SK-MEL-5 (cell line): ENCODE data around the gene PAFAH1B2. TPM values are rescaled to one million over a fixed set of nuclear protein-coding genes. Genes with fewer than 3 reads are reported as not detected.
"Not testable (repeated sequence)": the region's sequence is repeated elsewhere in the genome, so short reads cannot be mapped to it uniquely, and the experiment has no call there.

Experiments used
- DNase-seq: peaks from one replicate; pipeline ENCODE4 v3.0.0-alpha.2; 2016; ENCODE audit warnings: low read depth, low spot score
- in situ Hi-C: cut with HindIII; loops from 2 replicates; pipeline ENCODE4 v1.10.0; 2016; ENCODE audit warnings: low sequenced_read_pairs, high pct_unique_total_duplicates, low pct_unique_long_range_greater_than_20kb
- polyA plus RNA-seq, 2 experiments: library from polyadenylated mRNA; depleted of rRNA; stranded (reverse); fragments of >200 nt; gene quantifications; 2 replicates each; pipeline ENCODE4 v1.2.3, GENCODE V29; 2015
- total RNA-seq: library from RNA; depleted of rRNA; stranded (reverse); fragments of >200 nt; shearing (Covaris generic); gene quantifications from 2 replicates; pipeline ENCODE4 v1.2.3, GENCODE V29; 2014; rRNA removed

PAFAH1B2 gene
- 102 and 108 TPM in 2 replicates for total RNA-seq
- polyA plus RNA-seq (2015; cell fraction: cytosol; rRNA removed), result 25.9 and 30.1 TPM in 2 replicates
- polyA plus RNA-seq (2015; cell fraction: nucleus; rRNA removed), result 16.3 and 38.8 TPM in 2 replicates

- peak; percentile 91 for DNase-seq
- in situ Hi-C loops, result no loop called here
Measured at GRCh38 chr11:117143871-117144476, at the start of gene PAFAH1B2. Gene PAFAH1B2 (plus strand): TSS chr11:117144287. CDS start chr11:117152448, 8,161 bp downstream.

- in situ Hi-C loops, result no loop called here
- no peak for DNase-seq
Measured at GRCh38 chr11:117094776-117095175, 49.3 kb upstream of the PAFAH1B2 start.

- no peak for DNase-seq
- in situ Hi-C loops, result no loop called here
Measured at GRCh38 chr11:117095284-117096161, 48.6 kb upstream of the PAFAH1B2 start.

DNA sequence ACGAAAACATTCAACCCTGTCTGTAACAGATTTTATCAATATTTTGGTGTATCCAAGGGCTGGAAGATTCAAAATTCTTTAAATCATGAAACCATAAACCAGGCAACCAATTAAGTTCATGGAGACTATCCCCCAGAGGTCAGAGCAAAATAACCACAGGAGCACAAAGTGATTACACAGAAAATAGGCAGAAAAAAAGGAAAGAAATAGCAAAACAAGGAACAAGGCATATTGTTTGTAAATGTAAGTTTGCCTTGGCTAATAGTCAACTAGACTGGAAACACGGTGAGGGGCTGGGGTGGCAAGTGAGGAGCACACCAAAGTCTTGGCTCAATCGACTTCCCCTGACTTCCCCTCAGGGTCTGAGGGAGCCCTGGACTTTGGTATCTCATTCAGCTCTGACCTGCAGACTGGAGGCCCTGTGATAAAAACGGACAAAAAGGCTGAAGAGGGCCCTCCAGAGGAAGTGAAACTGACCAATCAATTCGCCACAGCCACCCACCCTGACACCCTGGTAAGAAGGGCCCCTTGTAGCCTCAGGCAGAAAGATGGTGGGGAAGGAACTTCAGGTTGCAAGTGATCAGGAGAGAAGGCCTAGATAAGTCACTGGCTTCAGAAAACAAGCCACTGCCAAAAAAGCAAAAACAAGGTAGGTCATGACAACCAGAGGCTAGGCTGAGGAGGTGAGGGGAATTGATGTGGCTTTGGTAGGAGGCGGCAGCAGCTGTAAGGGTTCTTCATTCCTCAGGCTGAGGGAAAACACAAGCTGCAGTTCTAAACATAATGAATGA is 47.7 kb upstream of the PAFAH1B2 start:
- in situ Hi-C loops, result no loop called here
- peak; percentile 63 for DNase-seq

- DNase-seq, result no peak
Measured at GRCh38 chr11:117097014-117097388, 47.1 kb upstream of the PAFAH1B2 start.

DNA sequence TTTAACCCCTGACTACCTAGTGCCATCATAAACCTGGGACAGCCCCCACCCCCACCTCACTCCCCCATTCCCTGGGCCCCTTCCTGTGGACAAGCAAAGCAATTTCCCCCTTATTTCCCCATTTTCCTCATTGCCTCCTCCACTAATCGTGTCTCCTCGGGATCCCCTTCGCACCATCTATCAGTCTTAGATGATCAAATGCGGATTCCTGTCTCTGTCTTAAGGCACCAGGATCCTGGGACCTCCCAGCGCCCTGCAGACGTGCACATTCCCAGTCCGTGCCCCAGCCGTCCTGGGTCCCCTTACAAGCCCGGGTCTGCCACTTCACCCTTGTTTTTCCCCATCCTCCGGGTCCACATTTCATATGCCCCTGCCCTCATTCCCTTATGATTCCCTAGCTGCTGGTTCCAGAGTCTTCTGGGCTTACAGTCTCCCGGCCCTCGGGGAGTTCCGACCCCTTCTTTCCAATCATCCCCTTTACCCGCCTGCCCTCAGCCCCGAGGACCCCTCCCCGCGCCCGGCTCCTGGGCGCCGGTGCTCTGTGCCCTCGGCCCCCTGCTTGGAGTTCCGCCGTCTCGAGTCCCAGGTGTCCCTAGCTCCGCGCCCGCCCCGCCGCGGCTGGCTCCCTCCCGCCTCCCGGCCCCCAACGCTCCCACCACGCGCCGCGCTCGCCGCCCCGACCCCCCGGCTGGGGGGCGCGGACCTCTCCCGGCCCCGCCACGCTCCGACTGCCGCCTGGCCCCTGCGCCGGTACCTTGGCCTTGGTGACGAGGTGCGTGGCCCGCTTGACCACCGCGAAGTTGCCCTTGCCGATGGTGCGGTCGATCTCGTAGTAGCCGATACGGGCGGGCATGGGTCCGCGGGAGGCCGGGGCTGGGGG is 46.5 kb upstream of the PAFAH1B2 start:
- in situ Hi-C loops, result no loop called here

More at GRCh38 chr11:117097014-117097388, 47.1 kb upstream of the PAFAH1B2 start:
- in situ Hi-C loops, result no loop called here

DNA sequence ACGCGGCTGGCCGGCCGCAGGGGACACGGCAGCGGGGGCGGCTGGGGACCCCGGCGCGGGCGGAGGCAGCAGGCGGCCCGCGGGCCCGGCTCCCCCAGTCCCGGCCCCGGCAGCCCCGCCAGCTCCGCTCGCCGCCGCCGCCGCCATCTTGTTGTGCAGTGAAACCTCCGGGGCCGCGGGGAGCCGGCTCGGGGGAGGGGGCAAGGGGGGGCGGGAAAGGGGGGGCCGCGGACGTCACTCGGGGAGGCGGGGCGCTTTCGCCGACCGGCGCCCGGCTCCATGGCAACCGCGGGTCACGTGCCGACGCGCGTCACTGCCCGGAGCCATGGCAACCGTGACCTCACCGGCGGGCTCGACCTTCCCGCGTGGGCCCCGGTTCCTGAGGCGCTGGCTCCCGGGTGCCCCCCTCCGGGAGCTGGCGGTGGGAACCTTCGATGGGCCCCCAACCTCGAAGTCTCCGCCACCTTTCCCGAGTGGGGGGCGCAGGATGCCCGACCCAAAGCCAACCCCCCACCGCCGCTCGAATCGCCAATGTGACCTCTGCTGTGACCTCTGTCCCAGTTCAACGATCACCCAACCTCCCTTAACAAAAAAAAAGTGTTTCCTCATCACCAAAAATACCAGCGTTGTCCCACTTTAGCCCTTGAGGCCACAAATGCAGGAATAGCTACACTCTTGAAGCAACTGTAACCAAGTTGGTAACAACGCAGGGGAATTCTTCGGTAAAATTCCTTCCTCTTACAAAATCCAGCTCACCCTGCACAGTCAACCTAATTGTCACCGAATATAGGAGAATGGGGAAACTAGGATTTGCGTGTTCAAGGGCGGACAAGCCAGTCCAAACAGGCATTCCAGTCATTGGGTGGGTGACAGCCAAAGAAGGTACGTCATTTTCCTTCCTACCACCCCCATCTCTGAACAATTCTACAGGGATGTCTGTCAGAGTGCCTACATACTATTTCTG is 45.5 kb upstream of the PAFAH1B2 start, which contains the start of gene SIK3:
Gene SIK3 (minus strand): TSS at position 160 of the 964 bp plus-strand sequence. CDS start 13 bp downstream, at position 147.
- DNase-seq, result peak; percentile 84
- in situ Hi-C loops, result no loop called here

More for the DNA sequence above, 46.5 kb upstream of the PAFAH1B2 start:
- DNase-seq, result no peak

DNA sequence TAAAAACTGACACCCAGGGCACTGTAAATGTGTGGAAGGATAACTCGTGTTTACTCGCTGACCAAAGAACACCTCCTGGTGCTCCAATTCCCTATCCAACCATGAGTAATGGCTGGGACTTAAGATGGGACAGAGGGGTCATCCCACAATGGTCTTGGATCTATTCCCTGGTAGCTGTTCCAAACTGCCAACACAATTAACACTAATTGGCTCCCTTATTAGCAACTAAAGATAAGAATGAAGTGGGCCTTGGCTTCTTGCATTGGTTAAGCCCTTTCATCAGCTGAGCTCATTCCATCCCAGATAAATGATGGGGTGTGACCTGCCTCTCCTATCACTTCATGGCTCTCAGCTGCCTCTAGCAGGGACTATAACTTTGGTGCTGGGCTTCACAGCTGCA is 44.4 kb upstream of the PAFAH1B2 start:
- in situ Hi-C loops, result no loop called here
- no peak for DNase-seq

DNA sequence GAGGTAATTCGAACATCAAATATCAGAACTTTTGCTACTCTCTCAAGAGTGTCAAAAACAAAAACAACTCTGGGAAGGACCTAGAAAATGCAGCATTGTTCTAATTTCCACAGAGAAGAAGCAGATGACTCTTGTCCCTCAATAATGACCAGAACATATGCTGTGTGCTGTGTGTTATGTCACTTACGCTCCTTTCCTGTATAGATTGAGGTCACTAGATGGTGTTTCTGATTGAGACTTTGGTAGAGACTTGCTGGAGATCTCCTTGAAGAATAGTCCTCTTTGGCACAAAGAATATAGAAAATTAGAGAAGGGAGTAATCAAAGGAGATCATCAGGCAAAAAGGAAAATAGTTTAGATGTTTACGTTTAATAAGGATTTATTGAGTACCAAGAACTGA is 43.5 kb upstream of the PAFAH1B2 start:
- in situ Hi-C loops, result no loop called here
- DNase-seq, result no peak

- DNase-seq, result no peak
- in situ Hi-C loops, result no loop called here
Measured at GRCh38 chr11:117107701-117108590, 36.1 kb upstream of the PAFAH1B2 start.

DNA sequence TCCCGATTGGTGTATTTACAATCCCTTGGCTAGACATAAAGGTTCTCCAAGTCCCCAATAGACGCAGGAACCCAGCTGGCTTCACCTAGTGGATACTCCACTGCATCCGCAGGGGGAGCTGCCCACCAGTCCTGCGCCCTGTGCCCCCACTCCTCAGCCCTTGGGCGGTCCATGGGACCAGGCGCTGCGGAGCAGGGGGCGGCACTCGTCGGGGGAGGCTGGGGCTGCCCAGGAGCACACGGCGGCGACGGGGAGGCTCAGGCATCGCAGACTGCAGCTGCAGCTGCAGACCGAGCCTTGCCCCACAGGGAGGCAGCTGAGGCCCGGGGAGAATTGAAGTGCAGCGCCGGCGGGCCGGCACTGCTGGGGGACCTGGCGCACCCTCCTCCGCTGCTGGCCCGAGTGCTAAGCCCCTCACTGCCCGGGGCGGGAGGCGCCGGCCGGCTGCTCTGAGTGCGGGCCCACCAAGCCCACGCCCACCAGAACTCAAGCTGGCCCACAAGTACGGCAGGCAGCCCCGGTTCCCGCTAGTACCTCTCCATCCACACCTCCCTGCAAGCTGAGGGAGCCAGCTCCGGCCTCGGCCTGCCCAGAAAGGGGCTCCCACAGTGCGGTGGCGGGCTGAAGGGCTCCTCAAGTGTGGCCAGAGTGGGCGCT is 33.7 kb upstream of the PAFAH1B2 start:
- no peak for DNase-seq
- in situ Hi-C loops, result no loop called here

- DNase-seq, in situ Hi-C loops: not testable (repeated sequence)
Measured at GRCh38 chr11:117112497-117112896, 31.6 kb upstream of the PAFAH1B2 start.

DNA sequence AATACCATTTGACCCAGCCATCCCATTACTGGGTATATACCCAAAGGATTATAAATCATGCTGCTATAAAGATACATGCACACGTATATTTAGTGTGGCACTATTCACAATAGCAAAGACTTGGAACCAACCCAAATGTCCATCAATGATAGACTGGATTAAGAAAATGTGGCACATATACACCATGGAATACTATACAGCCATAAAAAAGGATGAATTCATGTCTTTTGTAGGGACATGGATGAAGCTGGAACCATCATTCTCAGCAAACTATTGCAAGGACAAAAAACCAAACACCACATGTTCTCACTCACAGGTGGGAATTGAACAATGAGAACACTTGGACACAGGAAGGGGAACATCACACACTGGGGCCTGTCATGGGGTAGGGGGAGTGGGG is 31.1 kb upstream of the PAFAH1B2 start:
- in situ Hi-C loops, DNase-seq: not testable (repeated sequence)

GRCh38 chr11:117117681-117118080 is 26.4 kb upstream of the PAFAH1B2 start:
- in situ Hi-C loops, result no loop called here
- DNase-seq, result no peak

DNA sequence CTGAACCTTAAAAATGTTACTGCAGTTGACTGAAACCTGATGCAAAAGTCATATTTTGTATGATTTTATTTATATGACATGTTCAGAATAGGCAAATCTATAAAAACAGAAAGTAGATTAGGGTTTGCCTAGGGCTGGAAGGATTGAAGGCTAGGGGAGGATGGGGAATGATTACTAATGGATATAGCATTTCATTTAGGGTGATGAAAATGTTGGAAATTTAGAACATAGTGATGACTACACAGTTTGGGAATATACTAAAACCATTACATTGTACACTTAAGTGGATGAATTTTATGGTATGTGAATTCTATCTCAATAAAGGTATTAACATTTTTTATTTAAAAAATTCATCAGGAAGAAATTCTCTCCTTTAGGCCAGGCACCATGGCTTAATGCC is 22.9 kb upstream of the PAFAH1B2 start:
- in situ Hi-C loops, result no loop called here
- no peak for DNase-seq
